Adrenal gland (tissue), 12 donors: ENCODE results near the gene EPHA3. TPM values are rescaled to one million over a fixed set of nuclear protein-coding genes. Genes with fewer than 3 reads are reported as not detected.

ENCODE experiments used
- DNase-seq, 7 donors: peaks; one replicate each; pipeline ENCODE4 v3.0.0-alpha.2; 2019 to 2020
- H3K27ac ChIP-seq, 5 donors: fragments of 200-600 bp; sonication (generic) in 4 of 5; 1 replicate in 3 of 5; 2 replicates in 2 of 5; pipeline versions ENCODE4 v1.5.1 to v1.8.0; 2016 to 2020; ENCODE audit warnings: mild to moderate bottlenecking in 1 of 5
- H3K27me3 ChIP-seq: fragments of 200-600 bp; 2 replicates; pipeline ENCODE4 v1.8.0; 2021
- H3K36me3 ChIP-seq, 2 donors: fragments of 200-600 bp; replicated peaks in 1 of 2; 1 replicate in 1 of 2; 2 replicates in 1 of 2; pipeline versions ENCODE4 v1.5.1 to v1.8.0; 2018 to 2022
- H3K4me1 ChIP-seq, 2 donors: fragments of 200-600 bp; replicated peaks in 1 of 2; 1 replicate in 1 of 2; 2 replicates in 1 of 2; pipeline versions ENCODE4 v1.5.1 to v1.8.0; 2018 to 2021
- H3K4me3 ChIP-seq, 4 donors: fragments of 200-600 bp; sonication (generic) in 3 of 4; one replicate each; pipeline ENCODE4 v1.5.1; 2016 to 2018
- H3K9me3 ChIP-seq, 3 donors: fragments of 200-600 bp; sonication (generic) in 1 of 3; replicated peaks in 1 of 3; 1 replicate in 2 of 3; 2 replicates in 1 of 3; pipeline versions ENCODE4 v1.5.1 to v1.8.0; 2016 to 2021
- POLR2A ChIP-seq, 2 donors: fragments of 450-650 bp; IDR thresholded peaks; one replicate each; pipeline ENCODE4 v1.6.1; 2017; ENCODE audit warnings: antibody characterized with exemption in 2 of 2, mild to moderate bottlenecking in 2 of 2, moderate library complexity in 1 of 2
- WGBS, 4 donors: extraction: QIAGEN DNeasy Blood & Tissue Kit in 2 of 4; methylation state at CpG; one replicate each; pipeline versions ENCODE4 v1.1.5 to v1.1.7; 2013 to 2017; 5-methylcytosine and 5-hydroxymethylcytosine counted together
- intact Hi-C, 2 donors: fragments of 100-400 bp; cut with DNase I; formaldehyde crosslinking; loops; one replicate each; pipeline versions ENCODE4 v1.14.1 to v1.15.0; 2022 to 2023
- polyA plus RNA-seq, 3 donors: library from polyadenylated mRNA; stranded (reverse); fragments of 200-250 nt in 2 of 3; fragments of 350-450 nt in 1 of 3; fragmentation: Illumina TruSeq in 1 of 3; extraction: RNeasy Lipid Tissue Mini Kit (QIAGEN cat#74804) in 1 of 3; gene quantifications; one replicate each; pipeline ENCODE4 v1.2.3, GENCODE V29; 2013 to 2014
- total RNA-seq, 9 donors: library from RNA; depleted of rRNA in 4 of 9; stranded (reverse); fragments of >200 nt in 4 of 9; fragments of 120-200 nt in 1 of 9; fragmentation: NEBNext Ultra II Directional in 1 of 9; extraction: Animal tissue kit (Norgen Biotek cat#: 25700) in 1 of 9; gene quantifications; one replicate each; pipeline versions ENCODE4 v1.1.0 to v1.2.4, GENCODE V29; 2013 to 2023
- TF ChIP-seq, protein P1 (sequence below), 6 experiments: fragments of 450-650 bp in 4 of 6; fragments of 200-600 bp in 2 of 6; sonication (generic) in 1 of 6; IDR thresholded peaks; 1 replicate in 5 of 6; 2 replicates in 1 of 6; pipeline versions ENCODE4 v1.5.1 to v1.8.0; 2016 to 2021; ENCODE audit warnings: antibody characterized with exemption in 6 of 6, mild to moderate bottlenecking in 2 of 6, moderate library complexity in 1 of 6
- donor health status: healthy with polysubstance abuse.
- donor health status: Bipolar disorder and iron deficiency.
- donor health status: DM: yes; HTN: yes; CAD: no.
- donor health status: DM: no; HTN: no; CAD: no.
- donor health status: DM: no; HTN: no; CAD: no.
- donor health status: DM: yes; HTN: yes; CAD: no.

Gene EPHA3
- total and polyA plus RNA-seq, 12 donors: 0.17 to 5.1 (median 0.48) TPM

DNA sequence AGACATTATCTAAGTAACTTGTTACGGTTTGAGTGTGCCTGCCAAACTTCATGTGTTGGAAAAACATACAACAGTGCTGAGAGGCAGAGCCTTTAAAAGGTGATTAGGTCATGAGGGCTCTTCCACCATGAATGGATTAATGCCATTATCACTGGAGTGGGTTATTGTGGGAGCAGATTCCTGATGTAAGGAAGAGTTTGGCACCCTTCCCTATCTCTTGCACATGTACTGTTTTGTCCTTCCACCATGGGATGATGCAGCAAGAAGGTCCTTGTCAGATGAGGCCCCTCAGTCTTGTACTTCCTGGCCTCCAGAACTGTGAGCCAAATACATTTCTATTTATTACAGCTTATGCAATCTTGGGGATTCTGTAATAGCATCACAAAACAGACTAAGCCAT is 413.9 kb downstream of the EPHA3 start:
- H3K27me3 ChIP-seq: no peaks in the 10 kb centered on the region
- no peaks in the 10 kb centered on the region for H3K36me3 ChIP-seq
- no peaks in the 10 kb centered on the region for H3K4me1 ChIP-seq
- TF ChIP-seq POLR2A (IDR thresholded peaks at IDR 0.05): no peak
- TF ChIP-seq, protein P1, sequence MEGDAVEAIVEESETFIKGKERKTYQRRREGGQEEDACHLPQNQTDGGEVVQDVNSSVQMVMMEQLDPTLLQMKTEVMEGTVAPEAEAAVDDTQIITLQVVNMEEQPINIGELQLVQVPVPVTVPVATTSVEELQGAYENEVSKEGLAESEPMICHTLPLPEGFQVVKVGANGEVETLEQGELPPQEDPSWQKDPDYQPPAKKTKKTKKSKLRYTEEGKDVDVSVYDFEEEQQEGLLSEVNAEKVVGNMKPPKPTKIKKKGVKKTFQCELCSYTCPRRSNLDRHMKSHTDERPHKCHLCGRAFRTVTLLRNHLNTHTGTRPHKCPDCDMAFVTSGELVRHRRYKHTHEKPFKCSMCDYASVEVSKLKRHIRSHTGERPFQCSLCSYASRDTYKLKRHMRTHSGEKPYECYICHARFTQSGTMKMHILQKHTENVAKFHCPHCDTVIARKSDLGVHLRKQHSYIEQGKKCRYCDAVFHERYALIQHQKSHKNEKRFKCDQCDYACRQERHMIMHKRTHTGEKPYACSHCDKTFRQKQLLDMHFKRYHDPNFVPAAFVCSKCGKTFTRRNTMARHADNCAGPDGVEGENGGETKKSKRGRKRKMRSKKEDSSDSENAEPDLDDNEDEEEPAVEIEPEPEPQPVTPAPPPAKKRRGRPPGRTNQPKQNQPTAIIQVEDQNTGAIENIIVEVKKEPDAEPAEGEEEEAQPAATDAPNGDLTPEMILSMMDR (IDR thresholded peaks at IDR 0.05): no peak
- DNase-seq: no peak
- 58 to 64% (median 60%) methylated on average over 1 of the region's 1 CpG for WGBS, 4 donors
- no peak overlapping the region for H3K4me3 ChIP-seq
- intact Hi-C loops: no loop called here
- H3K9me3 ChIP-seq: no peaks in the 10 kb centered on the region
- H3K27ac ChIP-seq: no peak overlapping the region

DNA sequence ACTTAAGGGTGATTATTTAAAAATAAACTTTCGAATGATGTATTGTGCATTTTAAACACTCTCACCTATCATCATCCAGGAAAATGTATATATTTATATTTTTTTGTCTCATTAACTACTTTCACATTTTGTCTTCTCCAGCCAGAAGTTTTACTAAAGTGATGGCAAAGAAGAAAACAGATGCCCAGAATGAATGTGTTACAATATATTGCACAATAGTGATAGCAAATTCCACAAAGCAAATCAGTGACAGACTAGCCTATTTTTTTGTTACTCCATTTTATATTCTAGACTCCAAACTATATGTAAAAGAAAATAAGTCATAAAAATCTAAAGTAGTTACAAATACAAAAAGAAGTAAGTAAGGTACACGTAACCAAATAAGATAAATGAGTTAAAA is 414.7 kb downstream of the EPHA3 start:
- DNase-seq: no peak
- intact Hi-C loops: no loop called here
- Histone ChIP-seq H3K27ac (no peak overlapping the region), H3K36me3 (no peaks in the 10 kb centered on the region), H3K9me3 (no peaks in the 10 kb centered on the region), H3K4me1 (no peaks in the 10 kb centered on the region), H3K4me3 (no peak overlapping the region), H3K27me3 (no peaks in the 10 kb centered on the region)
- TF ChIP-seq, protein P1 (IDR thresholded peaks at IDR 0.05): no peak
- TF ChIP-seq POLR2A (IDR thresholded peaks at IDR 0.05): no peak
- 63 to 75% (median 72%) methylated on average over 2 of the region's 2 CpGs for WGBS, 4 donors

DNA sequence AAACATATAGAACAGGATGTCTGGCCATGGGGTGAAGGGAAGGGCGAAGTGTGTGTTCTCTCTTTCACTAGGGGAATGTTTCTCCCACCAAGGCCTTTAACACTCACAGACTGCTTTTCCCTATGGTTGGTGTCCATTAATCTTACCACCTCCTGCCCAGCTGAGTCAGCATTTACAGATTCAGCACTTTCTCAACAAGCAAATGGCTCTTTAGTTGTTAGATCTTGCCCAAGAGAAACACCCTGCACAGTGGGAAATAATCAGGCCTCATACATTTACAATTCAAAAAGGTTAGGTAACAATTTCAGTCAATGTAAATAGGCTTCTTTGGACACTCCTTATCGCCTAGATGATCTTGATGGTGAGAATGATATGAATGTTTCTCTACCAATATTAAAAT is 418.2 kb downstream of the EPHA3 start:
- Histone ChIP-seq H3K27me3 (no peaks in the 10 kb centered on the region), H3K4me1 (no peaks in the 10 kb centered on the region), H3K9me3 (no peaks in the 10 kb centered on the region), H3K4me3 (no peak overlapping the region), H3K27ac (no peak overlapping the region), H3K36me3 (no peaks in the 10 kb centered on the region)
- WGBS, 4 donors: 48 to 60% (median 54%) methylated on average over 2 of the region's 2 CpGs
- TF ChIP-seq, protein P1 (IDR thresholded peaks at IDR 0.05): no peak
- no peak for TF ChIP-seq POLR2A (IDR thresholded peaks at IDR 0.05)
- intact Hi-C loops: no loop called here
- no peak for DNase-seq

DNA sequence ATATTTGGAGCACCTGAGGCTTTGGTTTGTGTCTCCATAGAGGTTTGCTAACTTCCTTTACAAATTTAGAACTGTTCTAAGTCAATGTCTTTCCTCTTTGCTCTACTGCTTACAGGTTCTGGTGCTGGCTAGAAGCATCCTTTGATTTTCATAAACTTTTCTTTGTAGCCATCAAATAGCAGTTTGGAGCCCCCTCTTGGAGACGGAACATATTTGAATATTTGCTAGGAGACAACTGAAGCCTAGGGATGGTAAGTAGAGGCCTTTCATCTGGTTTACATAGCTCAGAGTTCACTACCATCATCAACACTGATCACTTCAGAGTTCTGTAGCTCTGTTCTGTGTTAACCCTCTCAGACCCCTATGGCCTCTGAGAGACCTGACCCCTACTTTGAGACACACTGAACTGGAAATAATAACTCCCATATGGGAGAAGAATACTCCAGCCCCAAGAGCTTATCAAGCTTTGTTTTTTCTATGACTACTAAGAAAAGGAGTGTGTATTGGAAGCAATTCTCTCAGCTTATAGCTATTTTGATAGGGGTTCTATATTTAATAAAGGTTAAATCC is 420.4 kb downstream of the EPHA3 start:
- no peak for DNase-seq
- no peaks in the 10 kb centered on the region for H3K36me3 ChIP-seq
- H3K27ac ChIP-seq: no peak overlapping the region
- no peak for TF ChIP-seq POLR2A (IDR thresholded peaks at IDR 0.05)
- TF ChIP-seq, protein P1 (IDR thresholded peaks at IDR 0.05): no peak
- no peaks in the 10 kb centered on the region for H3K9me3 ChIP-seq
- no peaks in the 10 kb centered on the region for H3K27me3 ChIP-seq
- intact Hi-C loops: no loop called here
- no peaks in the 10 kb centered on the region for H3K4me1 ChIP-seq
- 53 to 81% (median 58%) methylated on average over 1 of the region's 1 CpG for WGBS, 4 donors
- no peak overlapping the region for H3K4me3 ChIP-seq
